DOHH2 (cell line): ENCODE data around the gene TNS4.

Source experiments
- EZH2phosphoT487 ChIP-seq: fragments of 200-600 bp; sonication (generic); IDR thresholded peaks from 2 replicates; pipeline ENCODE4 v1.6.1; 2017; ENCODE audit warnings: borderline replicate concordance, mild to moderate bottlenecking, antibody characterized with exemption, low read length, moderate library complexity, mixed read lengths
- TF ChIP-seq, protein P1 (sequence below): fragments of 200-600 bp; sonication (generic); IDR thresholded peaks from one replicate; pipeline ENCODE4 v1.5.1; 2014; ENCODE audit warnings: antibody characterized with exemption, mild to moderate bottlenecking, low read depth, low read length; ENCODE audit not compliant: poor library complexity, severe bottlenecking

GRCh38 chr17:40500190-40500589 is 1.2 kb downstream of the TNS4 start:
- TF ChIP-seq, protein P1, sequence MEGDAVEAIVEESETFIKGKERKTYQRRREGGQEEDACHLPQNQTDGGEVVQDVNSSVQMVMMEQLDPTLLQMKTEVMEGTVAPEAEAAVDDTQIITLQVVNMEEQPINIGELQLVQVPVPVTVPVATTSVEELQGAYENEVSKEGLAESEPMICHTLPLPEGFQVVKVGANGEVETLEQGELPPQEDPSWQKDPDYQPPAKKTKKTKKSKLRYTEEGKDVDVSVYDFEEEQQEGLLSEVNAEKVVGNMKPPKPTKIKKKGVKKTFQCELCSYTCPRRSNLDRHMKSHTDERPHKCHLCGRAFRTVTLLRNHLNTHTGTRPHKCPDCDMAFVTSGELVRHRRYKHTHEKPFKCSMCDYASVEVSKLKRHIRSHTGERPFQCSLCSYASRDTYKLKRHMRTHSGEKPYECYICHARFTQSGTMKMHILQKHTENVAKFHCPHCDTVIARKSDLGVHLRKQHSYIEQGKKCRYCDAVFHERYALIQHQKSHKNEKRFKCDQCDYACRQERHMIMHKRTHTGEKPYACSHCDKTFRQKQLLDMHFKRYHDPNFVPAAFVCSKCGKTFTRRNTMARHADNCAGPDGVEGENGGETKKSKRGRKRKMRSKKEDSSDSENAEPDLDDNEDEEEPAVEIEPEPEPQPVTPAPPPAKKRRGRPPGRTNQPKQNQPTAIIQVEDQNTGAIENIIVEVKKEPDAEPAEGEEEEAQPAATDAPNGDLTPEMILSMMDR = no peak
- no peak for TF ChIP-seq EZH2phosphoT487
